GM12878 (cell line): ENCODE measurements around the gene RAB36. TPM values are rescaled to one million over a fixed set of nuclear protein-coding genes. Genes with fewer than 3 reads are reported as not detected.

Experiments
- ATAC-seq: fragments of 200-7000 bp; cut with Tn5 transposase; 3 replicates; pipeline ENCODE4 v1.9.1; 2020; ENCODE audit warnings: mild to moderate bottlenecking, moderate library complexity
- BruUV-seq: library from RNA; stranded (reverse); fragments of 400-500 nt; replicated peaks from 2 replicates; lab custom pipeline; 2021; lab: Mats Ljungman, UMichigan
- CTCF ChIA-PET: fragments of 300-600 bp; sonication (Branson Sonifier 250); formaldehyde crosslinking; extraction: SDS; loops from one replicate; lab custom pipeline; 2021; ENCODE audit warnings: inconsistent platforms; lab: Yijun Ruan, JAX
- POLR2A ChIA-PET: fragments of 350-600 bp; formaldehyde crosslinking; extraction: SDS; loops from one replicate; lab custom pipeline; 2021; ENCODE audit warnings: inconsistent platforms; lab: Charles Lee
- RAD21 ChIA-PET: fragments of 300-600 bp; sonication (Branson Sonifier 250); formaldehyde crosslinking; loops from one replicate; lab custom pipeline; 2023; ENCODE audit warnings: antibody characterized with exemption; ENCODE audit not compliant: unreplicated experiment; lab: Charles Lee
- SMC1A ChIA-PET: fragments of 300-600 bp; sonication (Branson Sonifier 250); formaldehyde crosslinking; loops from one replicate; lab custom pipeline; 2023; ENCODE audit not compliant: unreplicated experiment, uncharacterized antibody; lab: Charles Lee
- DNase-seq: peaks from one replicate; pipeline ENCODE4 v3.0.0-alpha.2; 2011; ENCODE audit warnings: low read depth, low spot score
- FAIRE-seq: peaks from 3 replicates; lab custom pipeline; 2011; peaks lifted over from hg19 to GRCh38; lab: Jason Lieb, UNC
- H2AFZ ChIP-seq: 2 replicates; pipeline ENCODE4 v1.6.0; 2011; ENCODE audit warnings: low read depth, low read length, control low read depth; ENCODE audit not compliant: control insufficient read depth
- H3K27ac ChIP-seq: 2 replicates; pipeline ENCODE4 v1.5.1; 2011; ENCODE audit warnings: control low read depth; ENCODE audit not compliant: control insufficient read depth, insufficient read depth
- H3K27me3 ChIP-seq, 2 experiments: replicated peaks in 1 of 2; 2 replicates each; pipeline versions ENCODE4 v1.6.0 to v1.6.1; 2011; ENCODE audit warnings: low read length in 1 of 2; ENCODE audit not compliant: control insufficient read depth in 2 of 2, insufficient read depth in 2 of 2
- H3K36me3 ChIP-seq, 2 experiments: 2 replicates each; pipeline ENCODE4 v1.5.1; 2011; ENCODE audit warnings: low read length in 1 of 2; ENCODE audit not compliant: control insufficient read depth in 2 of 2, insufficient read depth in 2 of 2
- H3K4me1 ChIP-seq: 2 replicates; pipeline ENCODE4 v1.6.1; 2011; ENCODE audit warnings: mild to moderate bottlenecking, low read length, moderate library complexity, mixed read lengths; ENCODE audit not compliant: control insufficient read depth, insufficient read depth
- H3K4me2 ChIP-seq: 2 replicates; pipeline ENCODE4 v1.6.0; 2011; ENCODE audit warnings: control low read depth; ENCODE audit not compliant: control insufficient read depth, insufficient read depth
- H3K4me3 ChIP-seq: fragments of 200-600 bp; sonication (generic); 2 replicates; pipeline ENCODE4 v1.5.1; 2016
- H3K79me2 ChIP-seq: 2 replicates; pipeline ENCODE4 v1.6.0; 2011; ENCODE audit warnings: low read length; ENCODE audit not compliant: control insufficient read depth, insufficient read depth
- H3K9ac ChIP-seq: 2 replicates; pipeline ENCODE4 v1.8.0; 2011; ENCODE audit warnings: low read length, control low read depth, mixed read lengths; ENCODE audit not compliant: control insufficient read depth, insufficient read depth
- H3K9me3 ChIP-seq: replicated peaks from 3 replicates; pipeline ENCODE4 v1.5.1; 2011; ENCODE audit warnings: mild to moderate bottlenecking, low read length; ENCODE audit not compliant: control insufficient read depth, insufficient read depth
- H4K20me1 ChIP-seq: 2 replicates; pipeline ENCODE4 v1.6.0; 2011; ENCODE audit not compliant: control insufficient read depth, insufficient read depth
- ATF7 ChIP-seq: fragments of 450-650 bp; IDR thresholded peaks from 2 replicates; pipeline ENCODE4 v1.6.1; 2016; ENCODE audit warnings: low read depth, mild to moderate bottlenecking
- CBX3 ChIP-seq: fragments of 200-600 bp; sonication (generic); IDR thresholded peaks from 2 replicates; pipeline ENCODE4 v1.6.1; 2016; ENCODE audit warnings: low read depth, borderline replicate concordance
- CBX5 ChIP-seq: sonication (generic); IDR thresholded peaks from 2 replicates; pipeline ENCODE4 v1.6.1; 2016; ENCODE audit warnings: low read depth, moderate library complexity, mild to moderate bottlenecking, inconsistent platforms
- EED ChIP-seq: sonication (generic); IDR thresholded peaks from 2 replicates; pipeline ENCODE4 v1.6.1; 2016; ENCODE audit warnings: antibody characterized with exemption, low read depth
- LARP7 ChIP-seq: fragments of 450-650 bp; IDR thresholded peaks from 2 replicates; pipeline ENCODE4 v1.6.1; 2017; ENCODE audit warnings: mild to moderate bottlenecking
- MTA3 ChIP-seq: IDR thresholded peaks from 2 replicates; pipeline ENCODE4 v1.6.1; 2012; ENCODE audit warnings: low read length, inconsistent platforms, borderline replicate concordance
- SMAD5 ChIP-seq: IDR thresholded peaks from 2 replicates; pipeline ENCODE4 v1.6.1; 2016; ENCODE audit warnings: antibody characterized with exemption, low read depth
- SMARCA5 ChIP-seq: fragments of 450-650 bp; IDR thresholded peaks from 2 replicates; pipeline ENCODE4 v1.6.1; 2017; ENCODE audit warnings: mild to moderate bottlenecking
- SPI1 ChIP-seq: IDR thresholded peaks from 2 replicates; pipeline ENCODE4 v1.6.1; 2011; ENCODE audit warnings: low read depth, mild to moderate bottlenecking, low read length, moderate library complexity, borderline replicate concordance; ENCODE audit not compliant: insufficient read depth
- SREBF1 ChIP-seq: IDR thresholded peaks from 2 replicates; pipeline ENCODE4 v1.6.1; 2012; ENCODE audit warnings: mild to moderate bottlenecking, low read length
- TCF7 ChIP-seq: IDR thresholded peaks from 2 replicates; pipeline ENCODE4 v1.6.1; 2014; ENCODE audit warnings: antibody characterized with exemption, borderline replicate concordance
- ZBTB11 ChIP-seq: fragments of 450-650 bp; formaldehyde crosslinking; IDR thresholded peaks from 2 replicates; pipeline ENCODE4 v1.5.0; 2022; ENCODE audit warnings: mild to moderate bottlenecking, missing genetic modification characterization
- ZSCAN29 ChIP-seq: fragments of 450-650 bp; IDR thresholded peaks from 2 replicates; pipeline ENCODE4 v1.6.1; 2017; ENCODE audit warnings: mild to moderate bottlenecking, moderate library complexity
- WGBS: methylation state at CpG from one replicate; pipeline ENCODE4 v1.1.6; 2016; ENCODE audit warnings: low lambda C conversion rate; ENCODE audit not compliant: insufficient replicate concordance, insufficient coverage; ENCODE audit errors: missing lambda C conversion rate; 5-methylcytosine and 5-hydroxymethylcytosine counted together
- in situ Hi-C: fragments of 300-500 bp; cut with MboI; formaldehyde crosslinking; loops from 9 replicates; pipeline ENCODE4 v1.14.3; 2018; ENCODE audit warnings: mixed read lengths
- intact Hi-C: fragments of 100-400 bp; cut with micrococcal nuclease; formaldehyde crosslinking; loops from one replicate; pipeline ENCODE4 v1.14.2; 2022; ENCODE audit not compliant: unreplicated experiment
- polyA plus RNA-seq, 11 experiments: library from polyadenylated mRNA; depleted of rRNA in 4 of 11; unstranded in 6 of 11; stranded (reverse) in 5 of 11; fragments of >200 nt; fragmentation: Nextera tagmentation in 4 of 11; fragmentation: Illumina TruSeq in 1 of 11; extraction: Ambion mirVana in 4 of 11; extraction: Trizol in 1 of 11; gene quantifications; 1 replicate in 1 of 11; 2 replicates in 10 of 11; pipeline versions ENCODE4 v1.2.1 to v1.2.3, GENCODE V29; 2011 to 2016; ENCODE audit warnings: inconsistent platforms in 2 of 11, missing spikeins in 2 of 11, low read depth in 1 of 11
- total RNA-seq, 4 experiments: library from RNA; depleted of rRNA in 3 of 4; stranded (reverse); fragments of >200 nt in 3 of 4; fragmentation: Illumina TruSeq in 1 of 4; extraction: Trizol in 1 of 4; gene quantifications; 2 replicates each; pipeline versions ENCODE4 v1.2.1 to v1.2.3, GENCODE V29; 2013 to 2021
- TF ChIP-seq, protein P1 (sequence below): fragments of 450-650 bp; IDR thresholded peaks from 2 replicates; pipeline ENCODE4 v1.6.1; 2017; ENCODE audit warnings: low read depth, mild to moderate bottlenecking, moderate library complexity
- TF ChIP-seq, protein P2 (sequence below): fragments of 450-650 bp; conservative IDR thresholded peaks from 2 replicates; pipeline ENCODE4 v1.6.1; 2017; ENCODE audit warnings: mild to moderate bottlenecking, moderate library complexity

The RAB36 gene
- total and polyA plus RNA-seq, 10 of the 15 experiments (the other 5 are each of a cell fraction or from before 2014, with no cell fraction given): 0.31 to 2.7 (median 1.1) TPM

DNA sequence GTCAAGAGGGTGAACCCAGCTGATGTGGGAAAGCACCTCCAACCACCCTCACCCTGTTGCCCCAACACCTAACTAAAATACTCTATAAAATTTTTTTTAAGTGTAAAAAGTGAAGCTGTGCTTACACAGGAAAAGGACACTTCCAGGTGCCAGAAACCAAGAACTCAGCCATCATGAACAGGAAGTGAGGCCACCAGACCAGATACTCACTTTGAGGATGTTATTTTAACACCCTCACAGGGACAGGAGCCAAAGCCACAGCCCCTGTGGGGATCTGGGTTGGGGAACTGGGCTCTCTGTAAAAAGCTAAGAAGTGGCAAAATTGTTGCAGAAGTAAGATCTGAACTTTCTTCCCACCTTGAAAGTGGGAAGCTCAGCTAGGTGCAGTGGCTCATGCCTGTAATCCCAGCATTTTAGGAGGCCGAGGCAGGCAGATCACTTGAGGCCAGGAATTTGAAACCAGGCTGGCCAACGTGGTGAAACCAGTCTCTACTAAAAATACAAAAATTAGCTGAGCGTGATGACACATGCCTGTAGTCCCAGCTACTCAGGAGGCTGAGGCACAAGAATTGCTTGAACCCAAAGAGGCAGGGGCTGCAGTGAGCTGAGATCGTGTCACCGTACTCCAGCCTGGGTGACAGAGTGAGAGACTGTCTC is 7.2 kb upstream of the RAB36 start:
- Histone ChIP-seq H4K20me1 (no peaks in the 10 kb centered on the region), H3K27ac (peak overlapping the region; percentile 86), H3K4me2 (peak overlapping the region; percentile 2), H3K9ac (peak overlapping the region; percentile 72), H2AFZ (no peak overlapping the region), H3K4me3 (0 out of 2 replicates have a peak overlapping the region, but pooled peaks have one; percentile 7), H3K4me1 (peaks cover 60% of the 10 kb centered on the region), H3K79me2 (no peaks in the 10 kb centered on the region), H3K9me3 (no peaks in the 10 kb centered on the region), H3K36me3 (no peaks in the 10 kb centered on the region), H3K27me3 (no peaks in the 10 kb centered on the region)
- 0% methylated on average over 5 of the region's 5 CpGs for WGBS
- in situ Hi-C loops (loop anchor here (10.0 kb wide), 1 partner anchor 783 kb away; no protein-coding TSS in a partner anchor), intact Hi-C loops (loop anchor here (5.0 kb wide), 1 partner anchor 44 kb away; the partner anchor contains the start of gene BCR)
- RAD21 ChIA-PET: interaction anchor here (0.6 to 2.7 kb wide), 26 partner anchors 8 to 1040 kb away, joined by 3 to 27 read pairs (median 4); partner anchors contain the start of gene BCR
- BruUV-seq: no TSS peak
- DNase-seq (peak; percentile 86), ATAC-seq (peak; percentile 72), FAIRE-seq (peak; percentile 75)
- POLR2A ChIA-PET: interaction anchor here (0.6 to 1.9 kb wide), 7 partner anchors 11 to 282 kb away, joined by 3 to 7 read pairs (median 3); no protein-coding TSS in a partner anchor
- SMC1A ChIA-PET: interaction anchor here (0.6 to 4.9 kb wide), 17 partner anchors 10 to 1095 kb away, joined by 3 to 75 read pairs (median 4); partner anchors contain the start of gene BCR
- CTCF ChIA-PET: interaction anchor here (0.7 to 6.0 kb wide), 15 partner anchors 9 to 1017 kb away, joined by 3 to 86 read pairs (median 5); partner anchors contain the start of gene BCR
- TF ChIP-seq ZSCAN29: 0 out of 2 replicates have a peak, but pooled peaks have one; percentile 28
- no peak for TF ChIP-seq TCF7
- TF ChIP-seq, protein P1, sequence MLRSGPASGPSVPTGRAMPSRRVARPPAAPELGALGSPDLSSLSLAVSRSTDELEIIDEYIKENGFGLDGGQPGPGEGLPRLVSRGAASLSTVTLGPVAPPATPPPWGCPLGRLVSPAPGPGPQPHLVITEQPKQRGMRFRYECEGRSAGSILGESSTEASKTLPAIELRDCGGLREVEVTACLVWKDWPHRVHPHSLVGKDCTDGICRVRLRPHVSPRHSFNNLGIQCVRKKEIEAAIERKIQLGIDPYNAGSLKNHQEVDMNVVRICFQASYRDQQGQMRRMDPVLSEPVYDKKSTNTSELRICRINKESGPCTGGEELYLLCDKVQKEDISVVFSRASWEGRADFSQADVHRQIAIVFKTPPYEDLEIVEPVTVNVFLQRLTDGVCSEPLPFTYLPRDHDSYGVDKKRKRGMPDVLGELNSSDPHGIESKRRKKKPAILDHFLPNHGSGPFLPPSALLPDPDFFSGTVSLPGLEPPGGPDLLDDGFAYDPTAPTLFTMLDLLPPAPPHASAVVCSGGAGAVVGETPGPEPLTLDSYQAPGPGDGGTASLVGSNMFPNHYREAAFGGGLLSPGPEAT: peak; percentile 94
- no peak for TF ChIP-seq SMAD5
- no peak for TF ChIP-seq CBX3
- TF ChIP-seq ATF7: peak; percentile 69
- no peak for TF ChIP-seq MTA3
- no peak for TF ChIP-seq LARP7
- peak; percentile 50; the same call in 1 of the 2 replicates for TF ChIP-seq SMARCA5
- no peak for TF ChIP-seq SREBF1
- peak; percentile 82 for TF ChIP-seq SPI1
- TF ChIP-seq EED: peak; percentile 74; the same call in 1 of the 2 replicates
- TF ChIP-seq, protein P2, sequence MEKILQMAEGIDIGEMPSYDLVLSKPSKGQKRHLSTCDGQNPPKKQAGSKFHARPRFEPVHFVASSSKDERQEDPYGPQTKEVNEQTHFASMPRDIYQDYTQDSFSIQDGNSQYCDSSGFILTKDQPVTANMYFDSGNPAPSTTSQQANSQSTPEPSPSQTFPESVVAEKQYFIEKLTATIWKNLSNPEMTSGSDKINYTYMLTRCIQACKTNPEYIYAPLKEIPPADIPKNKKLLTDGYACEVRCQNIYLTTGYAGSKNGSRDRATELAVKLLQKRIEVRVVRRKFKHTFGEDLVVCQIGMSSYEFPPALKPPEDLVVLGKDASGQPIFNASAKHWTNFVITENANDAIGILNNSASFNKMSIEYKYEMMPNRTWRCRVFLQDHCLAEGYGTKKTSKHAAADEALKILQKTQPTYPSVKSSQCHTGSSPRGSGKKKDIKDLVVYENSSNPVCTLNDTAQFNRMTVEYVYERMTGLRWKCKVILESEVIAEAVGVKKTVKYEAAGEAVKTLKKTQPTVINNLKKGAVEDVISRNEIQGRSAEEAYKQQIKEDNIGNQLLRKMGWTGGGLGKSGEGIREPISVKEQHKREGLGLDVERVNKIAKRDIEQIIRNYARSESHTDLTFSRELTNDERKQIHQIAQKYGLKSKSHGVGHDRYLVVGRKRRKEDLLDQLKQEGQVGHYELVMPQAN: no peak
- TF ChIP-seq CBX5: no peak
- no peak for TF ChIP-seq ZBTB11 (CRISPR knock-in tag)
